ENCODE data around the gene PRKAR1A.

- TF ChIP-seq POLR2A (IDR thresholded peaks at IDR 0.05), result no peak
- TF ChIP-seq, protein P1, sequence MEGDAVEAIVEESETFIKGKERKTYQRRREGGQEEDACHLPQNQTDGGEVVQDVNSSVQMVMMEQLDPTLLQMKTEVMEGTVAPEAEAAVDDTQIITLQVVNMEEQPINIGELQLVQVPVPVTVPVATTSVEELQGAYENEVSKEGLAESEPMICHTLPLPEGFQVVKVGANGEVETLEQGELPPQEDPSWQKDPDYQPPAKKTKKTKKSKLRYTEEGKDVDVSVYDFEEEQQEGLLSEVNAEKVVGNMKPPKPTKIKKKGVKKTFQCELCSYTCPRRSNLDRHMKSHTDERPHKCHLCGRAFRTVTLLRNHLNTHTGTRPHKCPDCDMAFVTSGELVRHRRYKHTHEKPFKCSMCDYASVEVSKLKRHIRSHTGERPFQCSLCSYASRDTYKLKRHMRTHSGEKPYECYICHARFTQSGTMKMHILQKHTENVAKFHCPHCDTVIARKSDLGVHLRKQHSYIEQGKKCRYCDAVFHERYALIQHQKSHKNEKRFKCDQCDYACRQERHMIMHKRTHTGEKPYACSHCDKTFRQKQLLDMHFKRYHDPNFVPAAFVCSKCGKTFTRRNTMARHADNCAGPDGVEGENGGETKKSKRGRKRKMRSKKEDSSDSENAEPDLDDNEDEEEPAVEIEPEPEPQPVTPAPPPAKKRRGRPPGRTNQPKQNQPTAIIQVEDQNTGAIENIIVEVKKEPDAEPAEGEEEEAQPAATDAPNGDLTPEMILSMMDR (IDR thresholded peaks at IDR 0.05 in 8 of 11, conservative IDR thresholded peaks at IDR 0.05 in 3 of 11), result no peak
- TF ChIP-seq POLR2AphosphoS5 (IDR thresholded peaks at IDR 0.05), result no peak
Observed at GRCh38 chr17:68556551-68556950, 44.3 kb downstream of the PRKAR1A start.
